ENCODE data around the gene CELF4. TPM values are rescaled to one million over a fixed set of nuclear protein-coding genes. Genes with fewer than 3 reads are reported as not detected.

The CELF4 gene
- total RNA-seq, 1 donor from 2014 or later: not detected

DNA sequence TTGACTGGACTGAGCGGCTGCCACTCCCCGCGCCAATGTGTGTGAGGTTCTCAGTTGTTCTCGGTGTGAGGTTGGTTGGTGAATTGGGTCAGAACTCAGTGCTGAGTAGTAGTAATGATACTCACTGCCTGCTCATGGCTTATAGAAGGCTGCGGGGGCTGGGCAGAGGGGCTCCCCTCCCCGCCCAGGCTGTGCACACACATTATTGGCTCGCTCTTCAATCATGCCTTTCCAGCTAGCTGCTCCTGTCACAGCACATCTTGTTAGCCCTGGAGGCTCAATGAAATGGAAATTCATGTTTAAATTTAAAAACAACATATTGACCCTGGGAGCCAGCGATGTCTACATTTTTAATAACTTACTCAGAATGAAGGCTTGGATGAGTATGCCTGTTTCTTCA, 152.8 kb downstream of the CELF4 start:
- Histone ChIP-seq H3K27me3 (ENCODE audit: control insufficient read depth, insufficient read depth, low read length) (no peaks in the 10 kb centered on the region), H3K4me3 (ENCODE audit: low read depth, low read length) (no peak overlapping the region), H3K36me3 (ENCODE audit: control insufficient read depth, insufficient read depth, low read length) (no peaks in the 10 kb centered on the region)
- TF ChIP-seq, protein P1, sequence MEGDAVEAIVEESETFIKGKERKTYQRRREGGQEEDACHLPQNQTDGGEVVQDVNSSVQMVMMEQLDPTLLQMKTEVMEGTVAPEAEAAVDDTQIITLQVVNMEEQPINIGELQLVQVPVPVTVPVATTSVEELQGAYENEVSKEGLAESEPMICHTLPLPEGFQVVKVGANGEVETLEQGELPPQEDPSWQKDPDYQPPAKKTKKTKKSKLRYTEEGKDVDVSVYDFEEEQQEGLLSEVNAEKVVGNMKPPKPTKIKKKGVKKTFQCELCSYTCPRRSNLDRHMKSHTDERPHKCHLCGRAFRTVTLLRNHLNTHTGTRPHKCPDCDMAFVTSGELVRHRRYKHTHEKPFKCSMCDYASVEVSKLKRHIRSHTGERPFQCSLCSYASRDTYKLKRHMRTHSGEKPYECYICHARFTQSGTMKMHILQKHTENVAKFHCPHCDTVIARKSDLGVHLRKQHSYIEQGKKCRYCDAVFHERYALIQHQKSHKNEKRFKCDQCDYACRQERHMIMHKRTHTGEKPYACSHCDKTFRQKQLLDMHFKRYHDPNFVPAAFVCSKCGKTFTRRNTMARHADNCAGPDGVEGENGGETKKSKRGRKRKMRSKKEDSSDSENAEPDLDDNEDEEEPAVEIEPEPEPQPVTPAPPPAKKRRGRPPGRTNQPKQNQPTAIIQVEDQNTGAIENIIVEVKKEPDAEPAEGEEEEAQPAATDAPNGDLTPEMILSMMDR (IDR thresholded peaks at IDR 0.05; ENCODE audit: insufficient read depth, low read length, poor library complexity, severe bottlenecking): no peak
- no peak for DNase-seq (ENCODE audit: low read depth)

DNA sequence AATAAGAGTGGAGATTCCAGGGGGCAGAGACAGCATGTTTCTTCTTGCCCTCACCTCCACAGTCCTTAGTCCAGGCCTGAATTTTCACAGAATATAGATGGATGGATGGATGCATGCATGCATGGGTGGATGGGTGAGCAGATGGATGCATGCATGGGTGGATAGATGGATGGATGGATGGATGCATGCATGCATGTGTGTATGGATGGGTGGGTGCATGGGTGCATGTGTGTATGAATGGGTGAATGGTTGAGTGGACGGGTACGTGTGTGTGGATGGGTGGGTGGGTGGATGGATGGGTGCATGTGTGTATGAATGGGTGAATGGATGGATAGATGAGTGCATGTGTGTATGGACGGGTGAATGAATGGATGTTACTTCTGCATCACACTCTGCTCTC, 153.3 kb downstream of the CELF4 start:
- TF ChIP-seq, protein P1 (IDR thresholded peaks at IDR 0.05; ENCODE audit: insufficient read depth, low read length, poor library complexity, severe bottlenecking): no peak
- Histone ChIP-seq H3K36me3 (ENCODE audit: control insufficient read depth, insufficient read depth, low read length) (no peaks in the 10 kb centered on the region), H3K4me3 (ENCODE audit: low read depth, low read length) (no peak overlapping the region), H3K27me3 (ENCODE audit: control insufficient read depth, insufficient read depth, low read length) (no peaks in the 10 kb centered on the region)
- no peak for DNase-seq (ENCODE audit: low read depth)

DNA sequence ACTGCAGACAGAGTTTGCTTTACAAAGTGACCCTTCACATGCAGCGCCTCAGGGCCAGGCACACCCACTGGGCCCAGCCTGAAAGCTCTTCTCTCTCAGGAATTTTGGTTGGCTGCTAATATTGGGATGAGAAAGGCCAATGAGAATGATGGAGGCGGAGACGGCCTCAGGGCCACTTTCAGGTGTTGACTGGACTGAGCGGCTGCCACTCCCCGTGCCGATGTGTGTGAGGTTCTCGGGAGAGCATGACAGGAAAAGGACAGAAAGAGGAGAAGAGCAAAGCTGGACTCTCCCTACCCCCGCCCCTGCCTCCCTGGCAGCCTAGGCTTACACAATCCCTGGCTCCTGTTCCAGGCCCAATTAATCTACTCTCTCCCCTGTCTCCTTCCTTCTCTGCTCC, 155.7 kb downstream of the CELF4 start:
- no peak for DNase-seq (ENCODE audit: low read depth)
- Histone ChIP-seq H3K36me3 (ENCODE audit: control insufficient read depth, insufficient read depth, low read length) (no peaks in the 10 kb centered on the region), H3K4me3 (ENCODE audit: low read depth, low read length) (no peak overlapping the region), H3K27me3 (ENCODE audit: control insufficient read depth, insufficient read depth, low read length) (no peaks in the 10 kb centered on the region)
- TF ChIP-seq, protein P1 (IDR thresholded peaks at IDR 0.05; ENCODE audit: insufficient read depth, low read length, poor library complexity, severe bottlenecking): no peak

DNA sequence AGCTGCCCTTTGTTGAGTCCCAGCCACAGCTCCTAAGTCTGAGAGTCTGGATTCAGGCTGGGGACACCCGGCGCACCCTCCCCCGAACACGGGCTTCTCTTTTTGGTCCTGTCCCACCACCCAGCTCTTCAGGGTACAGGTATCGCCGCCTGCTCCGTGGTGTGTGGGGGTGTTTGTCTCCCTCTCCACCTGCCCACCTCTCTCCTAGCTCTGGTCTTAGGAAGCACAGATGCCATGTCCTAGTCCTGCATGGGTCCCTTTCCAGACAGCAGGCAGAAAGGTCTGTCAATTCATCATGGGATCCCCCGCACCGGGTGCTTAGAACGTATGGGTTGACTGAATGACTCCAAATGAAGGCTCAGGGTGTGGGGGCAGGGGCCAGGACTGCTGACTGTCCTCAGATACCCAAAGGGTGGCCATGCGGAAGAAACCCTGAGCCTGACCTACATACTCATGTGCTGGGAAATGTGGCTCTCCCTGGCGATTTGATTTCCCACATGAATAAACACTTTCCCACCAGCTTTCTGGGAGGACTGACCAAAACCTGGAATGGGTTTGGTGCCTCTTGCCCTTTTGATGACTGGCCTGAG, 156.8 kb downstream of the CELF4 start:
- peak; percentile 14 for DNase-seq (ENCODE audit: low read depth)
- Histone ChIP-seq H3K27me3 (ENCODE audit: control insufficient read depth, insufficient read depth, low read length) (no peaks in the 10 kb centered on the region), H3K4me3 (ENCODE audit: low read depth, low read length) (no peak overlapping the region), H3K36me3 (ENCODE audit: control insufficient read depth, insufficient read depth, low read length) (no peaks in the 10 kb centered on the region)
- TF ChIP-seq, protein P1 (IDR thresholded peaks at IDR 0.05; ENCODE audit: insufficient read depth, low read length, poor library complexity, severe bottlenecking): no peak

DNA sequence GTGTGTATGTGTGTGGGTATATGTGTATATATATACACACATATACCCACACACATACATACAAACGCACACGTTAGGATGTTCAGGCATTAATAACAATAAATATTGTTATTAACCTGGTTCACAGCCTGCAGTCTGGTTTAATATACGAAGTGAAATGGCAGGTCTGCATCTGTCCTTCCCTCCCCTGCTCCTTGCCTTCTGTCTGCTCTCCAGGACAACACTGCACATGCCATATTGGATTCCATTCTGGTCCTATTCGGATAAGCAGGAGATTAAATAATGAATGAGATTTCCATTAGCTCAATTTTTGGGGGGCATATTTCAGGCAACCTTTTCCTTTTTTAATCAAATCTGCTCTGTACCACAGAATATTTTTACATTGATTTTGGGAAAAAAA, 158.0 kb downstream of the CELF4 start:
- no peaks in the 10 kb centered on the region for H3K36me3 ChIP-seq (ENCODE audit: control insufficient read depth, insufficient read depth, low read length)
- no peak for DNase-seq (ENCODE audit: low read depth)
- no peaks in the 10 kb centered on the region for H3K27me3 ChIP-seq (ENCODE audit: control insufficient read depth, insufficient read depth, low read length)
- TF ChIP-seq, protein P1 (IDR thresholded peaks at IDR 0.05; ENCODE audit: insufficient read depth, low read length, poor library complexity, severe bottlenecking): no peak
- H3K4me3 ChIP-seq (ENCODE audit: low read depth, low read length): no peak overlapping the region

DNA sequence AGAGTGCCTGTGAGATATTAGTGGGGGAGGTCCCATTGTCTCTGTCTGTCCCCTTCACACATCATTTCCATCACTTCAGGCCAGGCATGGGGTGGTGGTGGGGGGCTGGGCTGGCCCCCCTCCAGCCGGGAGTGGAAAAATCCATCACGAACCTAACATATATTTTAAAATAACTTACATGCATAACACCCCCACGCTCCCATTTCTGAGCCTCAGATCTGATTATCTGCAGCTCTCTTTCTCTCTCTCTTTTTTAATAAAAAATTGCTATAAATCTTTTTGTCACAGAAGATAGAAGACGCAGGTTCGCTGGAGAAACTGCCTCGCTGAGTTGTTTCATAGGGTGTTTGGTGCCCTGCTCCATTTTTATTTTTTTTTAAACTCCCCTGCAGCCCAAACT, 159.8 kb downstream of the CELF4 start:
- TF ChIP-seq, protein P1 (IDR thresholded peaks at IDR 0.05; ENCODE audit: insufficient read depth, low read length, poor library complexity, severe bottlenecking): no peak
- Histone ChIP-seq H3K27me3 (ENCODE audit: control insufficient read depth, insufficient read depth, low read length) (no peaks in the 10 kb centered on the region), H3K4me3 (ENCODE audit: low read depth, low read length) (no peak overlapping the region), H3K36me3 (ENCODE audit: control insufficient read depth, insufficient read depth, low read length) (no peaks in the 10 kb centered on the region)
- DNase-seq (ENCODE audit: low read depth): no peak

All from kidney epithelial cell (primary cell).